WERI-Rb-1 (cell line): ENCODE measurements around the gene ZDHHC3.

Experiments
- DNase-seq: peaks from one replicate; pipeline ENCODE4 v3.0.0-alpha.2; 2020
- H3K27ac ChIP-seq: fragments of 250-450 bp; sonication (Bioruptor Pico); 2 replicates; pipeline ENCODE4 v1.5.1; 2020; ENCODE audit warnings: mild to moderate bottlenecking, moderate library complexity
- H3K27me3 ChIP-seq: fragments of 250-450 bp; sonication (Bioruptor Pico); 2 replicates; pipeline ENCODE4 v1.5.1; 2021; ENCODE audit warnings: mild to moderate bottlenecking, low read depth, moderate library complexity; ENCODE audit not compliant: insufficient read depth, severe bottlenecking
- H3K36me3 ChIP-seq: fragments of 250-450 bp; sonication (Bioruptor Pico); 2 replicates; pipeline ENCODE4 v1.5.1; 2020; ENCODE audit warnings: mild to moderate bottlenecking, moderate library complexity
- H3K4me3 ChIP-seq: 2 replicates; pipeline ENCODE4 v1.5.1; 2011; ENCODE audit warnings: low read depth, mild to moderate bottlenecking, control low read depth, low read length
- H3K9me3 ChIP-seq: fragments of 250-450 bp; sonication (Bioruptor Pico); 2 replicates; pipeline ENCODE4 v1.5.1; 2021; ENCODE audit warnings: mild to moderate bottlenecking, moderate library complexity; ENCODE audit not compliant: severe bottlenecking
- CTCF ChIP-seq: IDR thresholded peaks from 2 replicates; pipeline ENCODE4 v1.5.1; 2011; ENCODE audit warnings: low read depth, mild to moderate bottlenecking, control low read depth, inconsistent platforms, low read length

ZDHHC3 gene

DNA sequence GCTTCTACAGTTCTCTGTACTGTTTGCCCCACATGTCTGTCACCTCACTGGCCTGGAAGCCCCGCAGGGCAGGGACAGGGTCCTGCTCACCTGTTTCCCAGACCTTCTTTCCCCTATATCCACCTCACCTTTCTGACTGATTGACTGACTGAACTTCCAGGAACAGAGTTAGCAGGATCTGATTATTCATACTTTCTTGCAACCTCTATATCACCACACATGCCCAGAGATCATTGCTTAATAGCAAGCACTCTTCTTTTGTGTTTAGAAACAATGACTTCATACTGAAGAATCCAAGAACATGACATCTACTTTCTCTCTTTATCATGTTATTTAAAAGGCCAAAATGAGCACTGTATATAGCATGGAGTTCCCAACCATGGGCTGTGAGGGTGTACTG is 32.1 kb upstream of the ZDHHC3 start:
- DNase-seq = no peak
- Histone ChIP-seq H3K9me3 (no peaks in the 10 kb centered on the region), H3K36me3 (peaks cover 57% of the 10 kb centered on the region), H3K27me3 (no peaks in the 10 kb centered on the region), H3K4me3 (no peak overlapping the region), H3K27ac (no peak overlapping the region)
- no peak for TF ChIP-seq CTCF

DNA sequence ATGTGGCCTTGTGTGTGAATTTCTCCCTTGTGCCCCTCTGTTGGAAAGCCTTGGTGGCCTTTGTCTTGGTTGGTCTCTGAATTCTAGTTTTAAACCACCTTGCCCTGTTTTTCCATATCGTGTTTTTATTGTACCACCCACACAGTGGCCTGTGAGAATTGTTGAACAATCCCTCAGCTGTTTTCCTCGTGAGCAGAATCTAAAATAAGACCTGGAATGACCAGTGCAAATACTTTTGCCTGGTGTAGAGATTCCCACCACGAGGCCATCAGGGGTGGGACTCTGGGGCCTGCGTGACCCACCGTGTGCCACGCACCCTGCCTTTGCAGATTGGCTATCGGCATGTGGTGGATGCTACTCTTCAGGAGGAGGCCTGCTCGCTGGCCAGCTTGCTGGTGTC is 31.1 kb upstream of the ZDHHC3 start:
- Histone ChIP-seq H3K27ac (no peak overlapping the region), H3K9me3 (no peaks in the 10 kb centered on the region), H3K4me3 (no peak overlapping the region), H3K36me3 (peaks cover 54% of the 10 kb centered on the region), H3K27me3 (no peaks in the 10 kb centered on the region)
- no peak for TF ChIP-seq CTCF
- no peak for DNase-seq

- no peak for DNase-seq
- Histone ChIP-seq H3K27ac (no peak overlapping the region), H3K27me3 (no peaks in the 10 kb centered on the region), H3K36me3 (peaks cover 58% of the 10 kb centered on the region), H3K4me3 (no peak overlapping the region), H3K9me3 (no peaks in the 10 kb centered on the region)
- TF ChIP-seq CTCF = no peak
Measured at GRCh38 chr3:45003859-45004258, 27.9 kb upstream of the ZDHHC3 start.

GRCh38 chr3:45003406-45003805 is 27.4 kb upstream of the ZDHHC3 start:
- Histone ChIP-seq H3K27ac (no peak overlapping the region), H3K4me3 (no peak overlapping the region), H3K9me3 (no peaks in the 10 kb centered on the region), H3K27me3 (no peaks in the 10 kb centered on the region), H3K36me3 (peaks cover 58% of the 10 kb centered on the region)
- TF ChIP-seq CTCF = no peak
- DNase-seq = no peak

GRCh38 chr3:45002720-45003119 is 26.7 kb upstream of the ZDHHC3 start:
- DNase-seq = no peak
- peaks cover 61% of the 10 kb centered on the region for H3K36me3 ChIP-seq
- H3K9me3 ChIP-seq = no peaks in the 10 kb centered on the region
- TF ChIP-seq CTCF = no peak
- H3K27ac ChIP-seq = no peak overlapping the region
- H3K27me3 ChIP-seq = no peaks in the 10 kb centered on the region
- H3K4me3 ChIP-seq = no peak overlapping the region

GRCh38 chr3:45002139-45002660 is 26.2 kb upstream of the ZDHHC3 start:
- H3K9me3 ChIP-seq = no peaks in the 10 kb centered on the region
- H3K27ac ChIP-seq = no peak overlapping the region
- H3K36me3 ChIP-seq = peaks cover 61% of the 10 kb centered on the region
- no peak overlapping the region for H3K4me3 ChIP-seq
- DNase-seq = no peak
- no peaks in the 10 kb centered on the region for H3K27me3 ChIP-seq
- TF ChIP-seq CTCF = no peak
